Peyer's patch (tissue), 4 donors: Measurements from ENCODE around the gene DNHD1. TPM values are rescaled to one million over a fixed set of nuclear protein-coding genes. Genes with fewer than 3 reads are reported as not detected.

ENCODE experiments used
- DNase-seq, 3 donors: peaks; one replicate each; pipeline ENCODE4 v3.0.0-alpha.2; 2017 to 2019
- H3K27ac ChIP-seq, 4 donors: fragments of 200-600 bp; sonication (generic); one replicate each; pipeline ENCODE4 v1.5.1; 2016 to 2019
- H3K27me3 ChIP-seq, 2 donors: fragments of 200-600 bp; sonication (generic); one replicate each; pipeline ENCODE4 v1.5.1; 2019
- H3K36me3 ChIP-seq, 3 donors: fragments of 200-600 bp; sonication (generic); one replicate each; pipeline ENCODE4 v1.5.1; 2016 to 2019
- H3K4me1 ChIP-seq, 4 donors: fragments of 200-600 bp; sonication (generic); one replicate each; pipeline ENCODE4 v1.5.1; 2016 to 2019
- H3K4me3 ChIP-seq, 4 donors: fragments of 200-600 bp; sonication (generic); 1 replicate in 3 of 4; 2 replicates in 1 of 4; pipeline ENCODE4 v1.5.1; 2016 to 2019; ENCODE audit warnings: mild to moderate bottlenecking in 1 of 4
- H3K9me3 ChIP-seq, 4 donors: fragments of 200-600 bp; sonication (generic); one replicate each; pipeline ENCODE4 v1.5.1; 2016 to 2019; ENCODE audit warnings: mild to moderate bottlenecking in 1 of 4
- POLR2A ChIP-seq, 2 donors: fragments of 450-650 bp; IDR thresholded peaks; one replicate each; pipeline ENCODE4 v1.5.1; 2017; ENCODE audit warnings: antibody characterized with exemption in 2 of 2, mild to moderate bottlenecking in 2 of 2, moderate library complexity in 2 of 2
- total RNA-seq, 4 donors: library from RNA; depleted of rRNA; stranded (reverse); fragments of >200 nt; gene quantifications; one replicate each; pipeline ENCODE4 v1.1.0, GENCODE V29; 2016
- TF ChIP-seq, protein P1 (sequence below), 6 experiments: fragments of 450-650 bp in 4 of 6; fragments of 200-600 bp in 2 of 6; sonication (generic) in 1 of 6; IDR thresholded peaks; one replicate each; pipeline ENCODE4 v1.5.1; 2017 to 2019; ENCODE audit warnings: antibody characterized with exemption in 6 of 6, mild to moderate bottlenecking in 3 of 6, moderate library complexity in 1 of 6

The DNHD1 gene
- total RNA-seq, 4 donors from 2014 or later = 23.5 to 64.4 (median 52.0) TPM

DNA sequence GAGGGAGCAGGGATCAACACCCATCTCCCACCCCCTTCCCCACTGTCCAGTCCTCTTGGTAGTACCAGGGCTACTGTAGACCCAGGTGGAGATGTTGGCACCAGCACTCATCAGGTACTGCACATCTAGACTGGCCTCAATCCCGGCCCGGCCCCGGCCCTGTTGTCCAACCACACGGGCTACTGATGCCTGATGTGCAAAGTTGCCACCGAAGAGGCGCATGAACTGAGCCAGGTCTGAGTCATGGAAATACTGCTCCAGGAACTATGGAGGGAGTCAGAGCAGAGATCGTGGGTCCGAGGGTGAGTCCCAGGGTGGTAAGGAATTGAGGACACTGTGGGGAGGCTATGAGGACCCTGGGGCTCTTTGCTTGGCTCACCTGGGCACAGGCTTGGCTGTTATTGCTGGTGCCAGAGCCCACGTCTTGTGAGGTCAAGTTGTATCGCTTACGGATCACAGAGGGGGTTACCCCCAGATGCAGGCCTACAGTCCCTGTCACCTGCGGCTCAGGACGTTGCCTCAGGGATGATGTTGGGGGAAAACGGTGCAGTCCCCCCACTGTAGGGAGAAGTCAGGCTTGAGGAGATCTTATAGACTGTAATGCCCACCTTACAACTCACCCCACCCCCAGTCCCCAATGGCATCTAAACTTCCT, 119.6 kb downstream of the DNHD1 start:
- DNase-seq = no peak
- Histone ChIP-seq H3K4me1 (peaks cover 0 to 30% (median 7%) of the 10 kb centered on the region in 4 donors), H3K9me3 (no peaks in the 10 kb centered on the region), H3K27me3 (no peaks in the 10 kb centered on the region), H3K27ac (no peak overlapping the region), H3K36me3 (peaks cover 0 to 22% (median 0%) of the 10 kb centered on the region in 3 donors), H3K4me3 (no peak overlapping the region)
- no peak for TF ChIP-seq POLR2A (IDR thresholded peaks at IDR 0.05)
- TF ChIP-seq, protein P1, sequence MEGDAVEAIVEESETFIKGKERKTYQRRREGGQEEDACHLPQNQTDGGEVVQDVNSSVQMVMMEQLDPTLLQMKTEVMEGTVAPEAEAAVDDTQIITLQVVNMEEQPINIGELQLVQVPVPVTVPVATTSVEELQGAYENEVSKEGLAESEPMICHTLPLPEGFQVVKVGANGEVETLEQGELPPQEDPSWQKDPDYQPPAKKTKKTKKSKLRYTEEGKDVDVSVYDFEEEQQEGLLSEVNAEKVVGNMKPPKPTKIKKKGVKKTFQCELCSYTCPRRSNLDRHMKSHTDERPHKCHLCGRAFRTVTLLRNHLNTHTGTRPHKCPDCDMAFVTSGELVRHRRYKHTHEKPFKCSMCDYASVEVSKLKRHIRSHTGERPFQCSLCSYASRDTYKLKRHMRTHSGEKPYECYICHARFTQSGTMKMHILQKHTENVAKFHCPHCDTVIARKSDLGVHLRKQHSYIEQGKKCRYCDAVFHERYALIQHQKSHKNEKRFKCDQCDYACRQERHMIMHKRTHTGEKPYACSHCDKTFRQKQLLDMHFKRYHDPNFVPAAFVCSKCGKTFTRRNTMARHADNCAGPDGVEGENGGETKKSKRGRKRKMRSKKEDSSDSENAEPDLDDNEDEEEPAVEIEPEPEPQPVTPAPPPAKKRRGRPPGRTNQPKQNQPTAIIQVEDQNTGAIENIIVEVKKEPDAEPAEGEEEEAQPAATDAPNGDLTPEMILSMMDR (IDR thresholded peaks at IDR 0.05) = no peak

DNA sequence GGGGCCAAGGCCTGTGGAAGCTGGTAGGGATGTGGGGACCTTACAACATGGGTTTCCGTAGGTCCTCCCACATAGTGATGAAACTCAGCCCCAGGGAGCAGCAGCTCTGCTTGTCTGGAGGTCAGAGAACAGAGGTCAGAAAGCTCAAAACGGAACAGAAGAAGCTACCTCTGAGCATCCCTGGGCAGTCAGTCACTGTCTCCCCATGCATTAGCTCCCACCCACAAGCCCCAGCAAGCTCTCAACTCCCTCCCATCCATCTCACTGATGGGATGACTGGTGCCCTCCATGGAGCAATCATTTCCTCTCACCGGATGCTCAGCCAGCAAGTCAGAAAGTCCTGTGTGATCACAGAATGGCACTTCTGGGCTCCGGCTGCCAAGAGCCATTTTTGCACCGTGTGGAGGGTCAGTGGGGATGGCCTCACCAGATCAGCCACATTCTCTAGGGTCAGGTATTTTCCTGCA, 120.3 kb downstream of the DNHD1 start:
- Histone ChIP-seq H3K36me3 (peaks cover 0 to 22% (median 0%) of the 10 kb centered on the region in 3 donors), H3K27me3 (no peaks in the 10 kb centered on the region), H3K9me3 (no peaks in the 10 kb centered on the region), H3K4me1 (peaks cover 0 to 30% (median 7%) of the 10 kb centered on the region in 4 donors), H3K27ac (peak overlapping the region in 3 of 4 donors; percentile 79 to 92 (median 86)), H3K4me3 (peak overlapping the region in 3 of 4 donors; percentile 63 to 94 (median 69))
- TF ChIP-seq, protein P1 (IDR thresholded peaks at IDR 0.05) = no peak
- no peak for TF ChIP-seq POLR2A (IDR thresholded peaks at IDR 0.05)
- DNase-seq = no peak

DNA sequence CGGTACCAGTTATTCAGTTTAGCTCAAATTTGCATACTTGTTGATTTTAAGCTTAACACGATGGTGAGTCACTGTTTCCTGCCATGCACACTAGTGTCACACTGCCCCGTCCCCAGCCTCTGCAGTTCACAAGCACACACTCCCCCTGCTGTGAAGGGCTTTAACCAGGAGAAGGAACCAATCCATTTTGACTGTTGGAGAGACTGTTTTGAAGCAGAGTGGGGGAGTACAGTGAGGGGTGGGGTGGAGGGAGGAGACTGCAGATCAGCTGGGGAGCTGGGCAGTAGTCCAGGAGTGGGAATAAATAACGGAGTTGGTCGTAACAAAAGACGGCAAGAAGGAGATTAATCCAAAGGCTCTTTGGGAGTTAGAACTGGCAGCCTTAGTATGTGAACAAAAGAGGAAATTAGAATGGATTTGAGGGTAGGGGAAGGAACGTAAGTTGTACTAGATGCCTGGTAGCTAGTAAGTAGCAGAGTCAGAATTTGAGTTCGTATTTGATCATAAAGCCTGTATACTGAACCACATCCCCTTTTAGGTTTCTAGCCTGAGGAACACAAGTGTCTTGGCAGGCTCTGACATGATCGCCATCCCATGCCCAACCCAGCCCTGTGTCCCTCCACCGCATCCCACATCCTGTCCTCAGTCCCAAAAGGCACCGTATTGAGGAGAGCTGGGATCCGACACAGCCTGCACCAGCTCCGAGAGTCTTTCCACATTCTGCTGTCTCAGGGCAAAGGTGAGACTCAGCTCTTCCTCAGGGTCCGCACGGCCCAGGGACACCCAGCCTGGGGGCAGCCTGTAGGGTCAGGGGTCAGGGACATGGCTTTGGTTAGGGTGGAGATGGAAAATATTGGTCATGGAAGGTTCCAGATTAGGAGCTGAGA, 121.3 kb downstream of the DNHD1 start:
- peak overlapping the region; percentile 63 to 94 (median 72) for H3K4me3 ChIP-seq
- H3K27ac ChIP-seq = peak overlapping the region; percentile 79 to 93 (median 89)
- H3K27me3 ChIP-seq = no peaks in the 10 kb centered on the region
- H3K4me1 ChIP-seq = peaks cover 0 to 23% (median 5%) of the 10 kb centered on the region in 4 donors
- DNase-seq = peak; percentile 55 to 85 (median 82)
- no peaks in the 10 kb centered on the region for H3K9me3 ChIP-seq
- peaks cover 0 to 22% (median 0%) of the 10 kb centered on the region in 3 donors for H3K36me3 ChIP-seq
- peak; percentile 17 to 40 for TF ChIP-seq POLR2A (IDR thresholded peaks at IDR 0.05)
- TF ChIP-seq, protein P1 (IDR thresholded peaks at IDR 0.05) = no peak

DNA sequence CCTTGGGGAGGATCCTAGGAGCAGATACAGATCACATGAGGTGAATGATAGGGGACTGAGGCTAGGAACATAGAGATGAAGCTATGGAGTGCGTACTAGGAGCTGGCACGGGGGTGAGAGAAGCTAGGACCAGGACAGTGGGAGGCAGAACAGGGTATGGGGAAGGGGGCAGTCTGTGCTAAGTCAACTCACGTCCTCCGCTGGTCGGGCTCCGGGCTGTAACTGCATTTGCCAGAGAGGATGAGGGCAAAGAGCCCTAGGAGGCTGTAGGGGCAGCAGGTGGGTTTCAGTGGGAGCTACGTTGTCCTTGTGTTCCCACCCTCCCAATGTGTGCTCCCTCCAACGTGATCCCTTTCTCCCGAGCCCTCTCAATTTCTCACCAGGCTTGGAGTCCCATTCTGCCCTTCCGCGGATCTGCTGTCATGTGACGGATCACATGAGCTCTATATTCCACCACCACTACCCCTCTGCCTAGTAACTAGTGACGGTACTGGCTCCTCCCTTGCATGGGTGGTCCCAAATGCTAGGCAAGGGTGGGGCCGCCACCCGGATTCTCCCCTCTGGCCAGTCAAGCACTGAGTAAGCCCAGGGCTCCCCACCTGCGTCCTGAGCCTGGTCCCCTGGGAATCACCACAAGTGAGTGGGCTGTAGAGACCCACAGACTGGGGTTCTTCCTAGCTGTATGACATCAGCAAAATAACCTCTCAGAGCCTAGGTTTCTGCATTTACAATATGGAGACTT, 122.1 kb downstream of the DNHD1 start, which contains the start of gene TPP1:
TSS of gene TPP1 (minus strand) at position 419 of the 742 bp plus-strand sequence. CDS start at position 397, 22 bp downstream.
- TF ChIP-seq, protein P1 (IDR thresholded peaks at IDR 0.05) = no peak
- TF ChIP-seq POLR2A (IDR thresholded peaks at IDR 0.05) = peak; percentile 69 to 78

DNA sequence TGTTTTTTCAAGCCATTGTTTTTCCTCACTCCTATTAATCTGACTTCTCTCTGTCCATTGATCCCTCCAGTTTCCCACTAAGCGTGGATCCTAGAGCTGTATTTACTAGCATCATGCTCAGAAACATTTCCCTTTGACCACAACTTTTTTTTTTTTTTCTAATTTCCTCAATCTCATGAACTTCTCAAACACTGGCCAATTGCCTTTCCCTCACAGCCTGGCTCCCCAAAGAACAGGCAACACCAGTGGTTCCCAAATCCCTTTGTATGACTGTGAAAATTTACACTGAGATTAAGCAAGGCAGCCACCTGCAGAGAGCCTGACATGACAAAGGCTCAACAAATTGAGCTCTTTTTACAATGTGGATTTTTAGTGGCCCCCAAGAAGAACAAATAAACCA, 123.6 kb downstream of the DNHD1 start:
- TF ChIP-seq, protein P1 (IDR thresholded peaks at IDR 0.05) = no peak
- no peak for TF ChIP-seq POLR2A (IDR thresholded peaks at IDR 0.05)
- H3K4me3 ChIP-seq = no peak overlapping the region
- peaks cover 0 to 16% (median 5%) of the 10 kb centered on the region in 4 donors for H3K4me1 ChIP-seq
- H3K9me3 ChIP-seq = no peaks in the 10 kb centered on the region
- no peak overlapping the region for H3K27ac ChIP-seq
- DNase-seq = no peak
- H3K36me3 ChIP-seq = peaks cover 0 to 16% (median 0%) of the 10 kb centered on the region in 3 donors
- no peaks in the 10 kb centered on the region for H3K27me3 ChIP-seq

More for the DNA sequence above, 122.1 kb downstream of the DNHD1 start, which contains the start of gene TPP1:
- H3K27ac ChIP-seq = peak within 1 kb of the TSS; percentile 79 to 93 (median 89)
- DNase-seq = peak; percentile 89 to 98 (median 97)
- H3K9me3 ChIP-seq = no peaks in the 10 kb centered on the region
- H3K4me1 ChIP-seq = peaks cover 0 to 16% (median 5%) of the 10 kb centered on the region in 4 donors
- H3K27me3 ChIP-seq = no peaks in the 10 kb centered on the region
- peak within 1 kb of the TSS; percentile 63 to 94 (median 72) for H3K4me3 ChIP-seq
- peaks cover 0 to 22% (median 0%) of the 10 kb centered on the region in 3 donors for H3K36me3 ChIP-seq
